Stimulated activated naive CD4-positive, alpha-beta T cell (primary cell): ENCODE results near the gene FAM234B.
"Not testable (repeated sequence)": the region's sequence is repeated elsewhere in the genome, so short reads cannot be mapped to it uniquely, and the experiment has no call there.

ENCODE experiments used
- DNase-seq, 6 experiments: peaks; one replicate each; lab custom pipeline; 2025; lab: John Stamatoyannopoulos, UW

FAM234B gene

DNA sequence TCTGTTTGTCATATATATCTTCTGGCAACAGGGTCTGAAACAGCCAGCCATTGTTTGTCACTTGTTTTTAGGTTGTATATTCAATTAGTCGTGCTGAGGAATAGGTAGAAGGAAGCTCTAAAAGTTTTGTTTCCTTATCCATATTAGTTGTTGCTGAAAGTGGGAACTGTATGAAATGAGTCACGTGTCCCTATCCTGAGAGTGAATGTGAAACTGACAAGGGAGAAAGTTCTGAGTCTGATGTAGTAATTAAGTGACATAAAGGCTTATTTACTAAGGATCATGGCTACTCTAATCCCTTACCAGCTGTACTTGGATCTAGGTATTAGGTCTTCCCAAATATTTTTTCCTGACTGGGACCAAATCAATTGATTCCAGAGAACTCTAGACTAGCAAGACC is 16.4 kb downstream of the FAM234B start:
- no peak for DNase-seq

DNA sequence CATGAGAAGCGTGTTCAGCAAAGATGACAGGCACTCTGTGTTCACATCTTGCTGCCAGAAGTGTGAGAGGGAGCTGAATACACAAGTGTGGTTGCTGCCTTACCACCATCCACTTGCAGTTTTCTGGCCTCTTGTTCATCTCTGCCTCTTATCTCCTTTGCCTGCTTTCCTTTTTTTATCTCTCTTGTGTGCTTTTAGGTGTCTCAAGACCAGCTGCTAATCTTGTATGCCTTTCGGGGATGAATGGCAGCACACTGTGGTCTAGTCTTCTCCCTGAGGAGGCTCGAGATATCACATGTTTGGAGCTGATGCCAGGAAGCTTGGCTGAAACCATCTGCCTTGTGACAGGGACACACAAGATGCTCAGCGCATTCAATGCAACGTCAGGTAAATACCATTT is 17.2 kb downstream of the FAM234B start:
- DNase-seq, result no peak

DNA sequence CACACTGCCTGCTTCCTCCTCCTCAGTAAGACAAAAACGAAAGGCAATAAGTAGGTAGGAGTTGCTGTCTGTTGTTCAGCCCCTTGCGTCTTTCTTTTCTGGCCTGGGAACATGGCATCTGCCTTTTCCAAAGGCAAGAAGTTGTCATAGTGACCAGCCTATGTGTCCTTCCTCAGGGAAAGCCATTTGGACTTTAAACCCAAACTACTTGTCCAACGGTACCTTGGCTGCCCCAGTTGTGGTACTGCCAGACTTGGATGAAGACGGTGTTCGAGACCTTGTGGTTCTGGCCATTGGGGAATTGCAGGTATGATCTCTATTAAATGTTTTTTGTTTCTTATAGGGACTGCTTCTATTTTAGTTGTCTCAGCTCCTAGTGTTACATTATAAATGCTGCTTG is 18.5 kb downstream of the FAM234B start:
- no peak for DNase-seq

DNA sequence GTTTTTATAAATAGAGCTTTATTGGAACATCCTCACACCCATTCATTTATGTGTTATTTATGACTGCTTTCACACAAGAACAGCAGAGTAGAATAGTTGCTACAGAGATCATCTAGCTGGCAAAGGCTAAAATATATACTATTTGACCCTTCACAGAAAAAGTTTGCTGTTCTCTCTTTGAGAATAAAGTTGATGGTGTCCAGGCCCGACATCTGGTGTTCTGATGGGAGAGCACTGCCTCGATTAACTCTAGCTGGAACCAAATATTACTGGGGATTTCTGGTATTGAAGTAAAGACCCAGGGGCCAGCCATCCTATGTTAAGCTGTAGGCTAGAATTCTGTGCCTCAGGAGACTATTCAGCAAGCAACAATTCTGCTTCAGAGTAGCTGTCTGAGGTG is 21.8 kb downstream of the FAM234B start:
- no peak for DNase-seq

DNA sequence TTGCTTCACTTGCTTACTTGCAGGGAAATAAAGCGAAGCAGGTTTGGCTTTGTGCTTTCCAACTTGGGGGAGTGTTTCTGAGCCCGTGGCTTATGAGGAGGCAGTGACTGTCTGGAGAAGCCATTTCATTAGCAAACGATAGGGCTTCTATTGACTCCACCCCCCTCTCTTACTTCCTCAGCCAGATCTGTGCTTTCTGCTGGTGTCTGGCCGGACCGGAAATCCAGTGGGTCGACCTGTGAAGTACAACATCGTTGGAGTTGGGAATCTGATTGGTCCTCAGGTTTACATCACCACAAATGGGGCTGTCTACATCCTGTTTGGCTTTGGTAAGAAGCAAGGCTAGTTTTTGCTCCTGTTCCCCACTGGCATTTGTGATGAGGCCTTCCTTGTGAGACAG is 22.3 kb downstream of the FAM234B start:
- no peak for DNase-seq

DNA sequence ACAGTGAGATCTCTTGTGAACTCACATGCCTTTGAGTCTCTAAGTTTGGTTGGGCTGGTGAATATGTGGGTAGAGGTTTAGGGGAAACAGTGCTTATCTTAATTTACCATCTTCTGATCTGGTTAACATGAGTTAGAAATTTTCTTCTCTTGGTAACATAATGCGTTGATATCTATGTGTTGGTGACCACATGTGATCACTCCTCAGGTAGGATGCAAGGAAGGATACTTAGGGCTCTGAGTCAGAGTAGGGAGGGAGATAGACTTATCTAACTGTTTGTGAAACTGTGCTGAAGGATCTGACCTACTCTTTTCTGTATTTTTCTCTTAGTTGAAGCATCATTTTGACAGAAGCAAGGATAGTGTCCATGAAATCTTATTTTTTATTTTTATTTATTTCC is 23.1 kb downstream of the FAM234B start:
- no peak for DNase-seq

DNA sequence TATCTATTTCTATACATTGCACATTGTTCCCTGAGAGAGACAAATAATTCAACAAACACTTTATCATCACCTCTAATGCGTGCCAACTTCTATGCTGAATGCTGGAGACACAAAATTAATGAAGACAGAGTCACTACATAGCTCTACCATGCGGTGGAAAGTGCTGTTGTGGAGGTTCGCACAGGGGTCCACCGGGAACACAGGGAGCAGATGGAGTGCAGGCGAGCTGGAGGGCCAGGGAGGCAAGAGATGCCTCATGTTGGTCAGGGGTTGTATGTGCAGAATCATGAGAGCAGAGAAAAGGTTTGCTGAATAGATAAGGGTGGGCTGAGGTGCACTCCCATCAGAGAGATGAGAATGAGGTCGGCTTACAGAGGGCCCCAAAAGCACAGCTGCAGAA is 25.2 kb downstream of the FAM234B start:
- DNase-seq, result no peak

DNA sequence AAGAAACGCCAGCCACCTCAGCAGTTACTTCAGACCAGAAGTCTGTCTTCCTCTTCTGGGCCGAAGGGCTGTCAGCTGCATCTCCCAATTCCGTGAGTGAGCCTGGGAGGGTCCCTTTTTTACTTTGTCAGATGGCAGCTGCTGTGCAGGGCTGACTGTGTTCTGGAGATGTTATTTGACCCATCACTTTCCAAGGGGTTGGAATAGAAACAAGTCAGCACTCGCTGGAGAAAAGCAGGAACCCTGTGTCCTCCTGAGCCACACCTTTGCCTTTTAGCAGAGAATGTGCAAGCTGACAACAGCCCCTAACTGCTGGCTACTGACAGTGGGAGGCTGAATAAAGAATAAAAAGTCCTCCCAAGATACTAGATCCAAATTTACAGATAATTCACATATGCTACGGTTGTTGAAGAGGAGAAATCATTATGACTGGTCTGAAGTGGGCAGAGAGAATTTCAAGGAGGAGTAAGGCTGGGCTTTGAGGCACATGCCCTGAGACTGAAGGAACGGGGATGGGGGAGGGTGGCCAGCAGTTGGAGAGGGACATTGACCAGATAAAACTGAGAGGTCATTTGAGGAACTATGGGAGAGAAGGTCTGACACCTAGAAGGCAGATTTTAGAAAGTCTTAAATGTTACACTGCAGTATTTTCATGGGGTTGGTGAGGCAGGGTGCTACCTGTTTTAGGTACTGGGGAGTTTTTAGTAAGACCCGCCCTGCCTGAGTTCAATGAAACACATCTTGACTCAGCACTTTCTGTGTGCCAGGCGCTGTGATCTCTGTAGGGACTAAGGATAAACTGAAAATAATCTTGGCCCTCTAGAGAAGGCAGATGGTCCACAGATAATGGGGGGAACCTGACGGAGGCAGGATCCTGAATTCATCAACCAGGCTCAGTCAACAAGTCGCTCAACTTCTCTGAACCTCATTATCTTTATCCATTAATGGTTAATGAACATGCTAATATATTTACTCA is 27.4 kb downstream of the FAM234B start:
- DNase-seq, result no peak

DNA sequence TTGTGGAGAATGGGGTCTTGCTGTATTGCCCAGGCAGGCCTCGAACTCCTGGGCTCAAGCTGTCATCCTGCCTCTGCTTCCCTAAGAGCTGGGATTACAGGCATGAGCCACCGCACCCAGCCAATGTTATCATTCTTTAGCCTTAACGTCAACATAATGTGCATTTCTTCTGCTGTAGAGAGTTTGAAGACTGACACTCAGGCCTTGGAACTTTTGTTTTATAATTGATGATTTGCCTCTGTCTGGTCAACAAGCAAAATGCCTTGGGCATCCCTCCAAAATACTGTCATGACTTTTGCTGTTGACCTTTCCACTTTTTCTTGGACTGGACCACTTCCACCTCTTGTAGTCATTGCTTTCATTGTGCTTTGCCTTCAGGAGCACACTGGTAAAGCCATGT is 29.0 kb downstream of the FAM234B start:
- DNase-seq, result no peak

DNA sequence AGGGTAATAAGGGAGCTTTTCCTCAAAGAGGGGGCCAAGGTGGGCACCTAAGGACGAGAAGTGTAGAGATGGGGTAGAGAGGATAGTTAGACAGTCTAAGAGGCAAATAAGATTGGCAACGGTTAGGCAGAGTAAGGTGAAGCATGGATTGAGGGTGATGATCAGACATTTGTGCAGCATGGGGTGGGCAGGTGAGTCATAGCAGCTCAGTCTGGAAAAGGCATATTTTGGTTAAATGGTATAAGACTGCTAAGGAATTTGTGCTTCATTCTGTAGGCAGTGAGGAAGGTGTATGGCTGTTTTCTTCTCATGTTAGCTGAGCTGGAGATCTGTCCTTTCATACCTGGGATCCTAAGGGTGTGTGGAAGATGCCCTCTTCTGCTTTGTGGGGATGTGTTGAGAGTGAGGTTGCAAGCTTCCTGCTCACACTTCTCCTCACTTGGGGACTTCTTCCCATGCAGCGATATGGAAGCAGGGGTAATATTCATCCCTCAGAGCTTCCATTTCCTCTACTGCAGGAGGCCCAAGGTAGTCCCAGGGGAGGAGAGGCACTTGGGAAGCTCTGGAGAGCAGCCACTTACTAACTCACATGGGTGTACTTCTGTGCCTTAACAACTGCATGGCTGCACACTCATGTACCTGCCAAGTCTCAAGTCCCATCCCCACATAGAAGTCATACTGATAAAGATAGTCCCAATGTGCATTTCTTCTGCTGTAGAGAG is 30.4 kb downstream of the FAM234B start:
- DNase-seq, result no peak

DNA sequence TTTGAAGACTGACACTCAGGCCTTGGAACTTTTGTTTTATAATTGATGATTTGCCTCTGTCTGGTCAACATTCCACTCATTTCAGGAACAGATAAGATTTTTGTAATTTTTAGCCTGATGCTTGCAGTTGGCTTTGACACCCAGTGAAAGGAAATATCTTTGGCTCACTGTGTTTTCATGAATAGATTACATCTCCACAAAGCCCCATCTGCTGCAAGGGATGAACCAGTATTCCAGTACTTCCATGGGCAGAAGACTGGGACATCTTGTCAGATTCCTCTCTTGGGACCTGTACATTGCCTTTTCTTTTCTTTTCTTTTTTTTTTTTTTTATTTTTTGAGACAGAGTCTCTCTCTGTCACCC is 30.9 kb downstream of the FAM234B start:
- DNase-seq, result no peak

DNA sequence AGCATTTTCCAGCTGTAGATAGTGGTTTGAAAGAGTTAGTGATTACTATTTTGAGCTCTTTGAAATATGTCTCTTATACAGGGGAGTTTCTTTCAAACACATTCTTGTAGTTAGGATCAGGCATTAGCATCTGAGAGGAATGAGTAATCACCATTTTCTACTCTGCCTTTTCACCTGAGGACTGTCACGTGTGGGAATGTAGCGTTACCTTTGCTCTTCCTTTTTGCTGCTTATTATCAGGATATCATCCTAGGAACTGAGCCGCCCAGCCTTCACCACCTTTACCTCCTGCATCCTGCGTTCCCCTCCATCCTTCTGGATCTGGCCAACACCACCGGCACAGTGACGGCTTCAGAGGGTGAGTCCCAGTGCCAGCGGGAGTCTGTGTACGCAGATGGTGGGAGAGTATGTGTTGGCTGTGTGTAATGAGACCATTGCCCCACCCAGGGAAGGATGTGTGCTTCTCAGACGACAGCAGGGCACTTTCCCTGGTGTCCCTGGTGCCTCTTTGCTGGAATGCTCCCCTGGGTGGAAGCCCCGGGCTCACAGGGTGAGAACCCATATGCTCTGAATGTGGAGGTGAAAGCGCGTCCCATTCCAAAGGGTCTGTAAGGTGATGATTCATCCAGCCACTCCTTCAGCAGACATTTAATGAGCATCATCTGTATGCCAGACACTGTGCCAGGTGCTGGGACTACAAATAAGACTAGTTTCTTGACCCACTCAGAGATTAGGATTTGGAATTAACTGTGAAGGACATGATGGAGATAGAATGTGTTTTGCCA is 31.8 kb downstream of the FAM234B start:
- no peak for DNase-seq

DNA sequence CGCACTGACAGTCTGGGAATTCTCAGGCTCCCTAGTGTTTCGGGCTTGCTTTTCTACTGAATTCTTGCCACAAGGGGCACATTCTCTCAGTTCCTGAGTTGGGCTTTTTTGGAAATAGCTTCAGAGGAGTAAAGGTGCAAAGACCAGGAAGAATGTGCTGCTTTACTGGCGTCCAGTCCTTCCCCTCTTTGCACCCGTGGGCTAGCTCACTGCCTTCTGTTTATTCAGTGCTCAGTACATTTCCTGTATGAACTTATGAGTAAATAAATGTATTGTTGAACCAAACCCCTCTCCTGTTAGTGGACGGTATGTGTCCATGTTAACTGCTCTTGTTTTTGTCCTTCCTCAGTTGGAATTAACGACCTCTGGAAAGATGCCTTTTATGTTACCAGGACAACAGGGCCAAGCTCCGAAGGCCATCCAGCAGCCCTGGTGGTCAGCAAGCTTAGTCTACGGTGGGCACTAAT is 35.3 kb downstream of the FAM234B start:
- no peak for DNase-seq

DNA sequence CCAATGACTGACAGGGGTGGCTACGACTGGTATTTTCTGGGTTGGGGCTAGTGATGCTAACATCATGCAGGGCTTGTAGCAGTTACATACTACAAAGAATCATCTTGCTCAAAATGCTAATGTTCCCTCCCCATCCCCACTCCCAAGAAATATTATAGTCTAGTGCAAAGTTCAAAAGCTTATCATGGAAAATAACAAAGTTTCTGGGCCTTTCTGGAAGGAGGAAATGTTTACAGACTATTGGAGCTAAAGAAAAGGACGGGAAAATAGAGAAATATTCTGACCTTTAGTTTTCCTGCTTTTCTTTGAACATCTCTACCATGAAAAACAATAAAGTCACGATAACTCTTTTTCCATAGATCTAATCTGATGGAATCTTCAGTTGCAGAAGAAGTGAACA is 36.1 kb downstream of the FAM234B start:
- DNase-seq, result no peak

DNA sequence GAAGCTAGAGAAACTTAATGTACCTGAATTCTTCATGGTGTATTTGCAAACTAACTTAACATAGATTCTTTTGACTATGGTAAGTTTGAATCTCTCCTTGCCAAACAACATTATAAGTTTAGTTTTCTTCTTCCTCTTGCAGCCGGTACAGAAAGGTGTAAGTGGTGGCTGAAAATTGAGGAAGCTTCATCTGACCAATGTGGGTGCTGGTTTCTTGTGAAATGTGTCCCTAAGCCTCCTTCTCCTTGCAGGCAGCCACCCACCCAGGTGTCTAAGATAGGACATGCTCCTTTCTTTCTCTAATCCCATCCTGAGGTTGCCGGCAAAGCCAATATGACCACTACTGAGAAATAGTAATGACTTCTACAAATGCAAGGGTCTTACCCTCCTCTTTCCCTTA is 38.7 kb downstream of the FAM234B start:
- DNase-seq, result no peak

DNA sequence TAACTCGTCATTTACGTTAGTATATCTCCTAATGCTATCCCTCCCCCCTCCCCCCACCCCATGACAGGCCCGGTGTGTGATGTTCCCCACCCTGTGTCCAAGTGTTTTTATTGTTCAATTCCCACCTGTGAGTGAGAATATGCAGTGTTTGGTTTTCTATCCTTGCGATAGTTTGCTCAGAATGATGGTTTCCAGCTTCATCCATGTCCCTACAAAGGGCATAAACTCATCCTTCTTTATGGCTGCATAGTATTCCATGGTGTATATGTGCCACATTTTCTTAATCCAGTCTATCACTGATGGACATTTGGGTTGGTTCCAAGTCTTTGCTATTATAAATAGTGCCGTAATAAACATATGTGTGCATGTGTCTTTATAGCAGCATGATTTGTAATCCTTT is 39.5 kb downstream of the FAM234B start:
- DNase-seq, result not testable (repeated sequence)

DNA sequence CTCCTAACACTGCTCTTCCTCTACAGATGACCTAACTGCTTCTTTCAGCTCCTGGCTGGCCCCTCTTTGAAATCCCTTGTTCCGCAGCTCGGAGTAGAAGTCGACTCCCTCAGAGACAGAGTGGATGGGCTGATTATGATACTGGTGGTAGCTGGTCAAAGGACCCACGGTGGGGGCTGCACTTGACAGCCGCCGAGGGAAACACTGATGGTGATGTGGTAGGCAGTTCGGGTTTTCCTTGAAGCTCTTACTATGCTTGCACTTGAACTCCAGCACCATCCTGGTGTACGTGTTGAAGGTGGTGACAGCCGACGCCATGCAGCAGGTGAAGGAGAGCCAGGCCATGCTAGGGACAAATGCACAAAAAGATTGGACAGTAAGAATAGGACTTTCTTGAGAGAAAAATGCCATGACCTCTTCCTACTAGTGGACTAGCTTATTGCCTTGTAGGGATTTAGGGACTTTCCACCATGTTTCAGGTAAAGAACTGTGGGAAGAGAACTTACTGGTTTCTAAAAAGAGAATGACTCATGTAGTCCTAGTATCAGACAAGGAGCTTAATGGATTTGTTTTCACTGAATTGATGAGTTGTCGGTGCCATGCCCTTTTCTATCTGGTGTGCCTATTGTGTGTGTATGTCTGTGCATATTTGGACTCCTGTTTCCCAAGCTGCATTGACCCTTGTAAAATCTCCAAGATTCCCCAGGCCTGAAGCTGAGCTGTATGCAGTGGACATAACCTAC is 40.9 kb downstream of the FAM234B start:
- no peak for DNase-seq

DNA sequence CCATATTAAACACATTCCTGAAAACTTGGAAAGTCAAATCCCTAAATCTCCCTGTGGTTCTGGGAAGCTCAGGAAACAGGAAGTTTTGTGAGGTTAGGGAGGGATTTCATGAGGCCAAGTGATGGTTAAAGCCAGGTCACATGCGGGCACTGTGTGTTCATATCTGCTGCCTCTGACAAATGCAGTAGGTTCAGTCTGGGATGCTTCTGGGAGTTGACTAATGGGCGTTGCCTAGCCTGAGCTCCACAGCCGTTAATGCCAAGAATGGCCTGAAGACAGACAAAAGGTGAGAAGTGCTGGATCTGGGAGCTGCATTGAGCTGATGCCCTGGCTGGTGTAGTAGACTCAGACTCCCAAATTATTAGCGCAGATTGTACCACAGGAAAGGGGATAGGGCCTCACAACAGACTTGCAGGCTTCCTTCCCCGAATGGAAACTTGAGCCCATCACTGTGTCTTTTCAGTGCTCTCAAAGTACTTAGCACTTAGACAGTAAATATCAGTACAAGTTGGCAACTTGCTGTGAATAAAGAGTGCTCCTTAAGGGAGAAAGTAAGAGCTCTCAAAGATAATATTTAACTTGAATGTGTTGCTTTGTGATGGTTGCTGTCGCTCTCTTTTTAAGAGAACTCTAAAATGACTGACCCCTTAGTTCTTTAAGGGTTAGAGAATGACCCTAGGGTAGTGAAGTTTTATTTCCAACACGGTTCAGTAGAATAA is 41.9 kb downstream of the FAM234B start:
- DNase-seq, result no peak

DNA sequence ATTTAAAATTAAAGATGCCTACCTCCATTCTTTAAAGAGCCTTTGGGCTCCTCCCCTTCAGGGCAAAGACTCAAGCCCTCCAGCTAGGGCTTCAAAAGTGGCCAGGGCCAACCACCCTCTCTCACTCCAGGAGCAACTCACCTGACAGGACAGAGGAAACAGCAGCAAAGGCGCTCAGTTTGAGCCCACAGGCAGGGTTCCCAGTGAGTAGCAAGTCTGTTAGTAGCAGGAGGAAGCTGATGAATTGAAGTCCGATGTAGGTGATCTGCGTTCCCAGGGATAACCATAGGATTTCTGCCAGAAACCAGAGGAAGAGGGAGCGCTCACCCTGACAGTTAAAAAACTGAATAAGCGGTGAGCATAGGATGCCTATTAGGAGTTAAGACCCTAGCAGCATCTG is 43.6 kb downstream of the FAM234B start:
- no peak for DNase-seq

DNA sequence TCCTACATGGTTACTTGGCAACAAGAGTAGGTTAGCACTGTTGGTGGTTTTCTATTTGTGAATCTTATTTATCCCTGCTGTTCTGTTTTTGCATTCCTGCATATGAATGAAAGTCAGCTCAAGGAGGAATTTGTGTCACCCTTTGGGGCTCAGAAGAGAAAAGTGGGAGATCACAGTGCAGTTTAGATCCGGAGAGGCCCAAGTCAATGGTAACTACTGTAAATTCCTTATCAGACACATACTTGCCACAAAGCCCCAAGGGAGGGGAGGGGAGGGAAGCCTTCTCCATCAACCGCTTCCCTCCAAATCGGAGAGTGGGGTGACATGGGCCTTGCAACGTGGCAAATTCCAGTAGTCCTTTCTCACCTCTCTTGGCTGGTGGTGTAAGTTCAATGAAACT is 44.3 kb downstream of the FAM234B start:
- no peak for DNase-seq

DNA sequence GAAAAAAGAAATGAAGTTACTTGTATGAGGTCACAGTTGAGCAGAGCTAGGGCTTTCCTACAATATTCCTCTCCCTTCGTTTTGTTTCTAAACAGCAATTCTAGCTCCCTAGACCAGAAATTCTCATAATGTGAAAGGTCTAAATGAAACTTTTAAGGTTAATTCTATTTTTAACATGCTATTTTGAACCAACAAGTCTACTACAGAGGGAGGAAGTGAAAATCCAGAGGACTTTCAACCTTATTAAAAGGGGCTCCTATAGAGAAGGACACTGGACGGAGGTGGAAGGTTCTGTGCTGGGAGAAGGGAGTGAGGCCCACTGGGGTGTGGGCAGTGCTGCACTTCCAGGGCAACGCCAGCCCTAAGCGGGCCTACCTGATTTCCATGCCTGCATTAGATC is 45.9 kb downstream of the FAM234B start:
- DNase-seq, result no peak
